HL-60/S4 treated with phorbol 12-myristate 13-acetate at 8.2 ng/mL for 4 days and 3 days (cell line): ENCODE results near the gene PUS3.

ENCODE experiments used
- in situ Hi-C: fragments of 300-500 bp; cut with MboI; formaldehyde crosslinking; loops from 2 replicates; pipeline ENCODE4 v1.15.0; 2022; ENCODE audit warnings: low sequenced_read_pairs

The PUS3 gene

DNA sequence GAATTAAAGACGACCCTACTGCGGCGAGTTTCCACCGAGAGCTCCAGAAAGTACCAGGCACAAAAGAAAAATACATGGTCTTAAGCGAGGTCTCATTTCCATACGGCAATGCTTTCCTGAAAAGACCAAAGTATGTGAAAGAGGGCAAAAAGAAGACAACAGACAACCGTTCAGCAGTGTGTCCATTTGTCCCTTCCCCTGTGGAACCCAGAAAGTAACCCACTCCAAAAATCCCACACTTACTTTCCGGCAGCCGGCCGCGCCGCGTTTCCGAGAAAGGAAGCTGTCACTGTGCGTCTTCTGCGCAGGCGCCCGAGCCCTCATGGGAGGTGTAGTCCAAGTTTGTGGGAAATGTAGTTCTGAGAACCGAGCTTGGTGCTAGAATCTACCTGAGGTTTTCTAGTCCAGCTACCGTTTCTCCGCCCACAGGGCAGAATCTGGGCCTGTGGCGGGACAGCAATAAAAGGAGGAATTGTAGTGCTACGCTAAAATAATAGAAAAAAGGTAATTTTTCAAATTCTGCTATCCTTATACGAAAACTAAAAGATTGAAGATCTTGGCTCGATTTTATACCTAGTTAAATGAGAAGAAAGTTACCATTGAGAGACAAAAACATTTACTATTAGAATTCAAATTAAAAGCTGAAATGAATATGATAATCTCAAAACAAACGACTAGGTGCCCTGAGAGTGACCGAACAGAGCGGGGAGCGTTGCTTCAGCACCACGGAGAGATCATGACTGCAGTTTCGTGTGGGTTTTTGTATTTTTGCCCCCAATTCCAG lies at the start of gene PUS3:
Gene PUS3 (minus strand): TSS at position 280 of the 784 bp plus-strand sequence. CDS start 6,922 bp downstream, outside the sequence.
- in situ Hi-C loops, result loop anchor here (25.0 kb wide), 1 partner anchor 284 kb away; no protein-coding TSS in a partner anchor

DNA sequence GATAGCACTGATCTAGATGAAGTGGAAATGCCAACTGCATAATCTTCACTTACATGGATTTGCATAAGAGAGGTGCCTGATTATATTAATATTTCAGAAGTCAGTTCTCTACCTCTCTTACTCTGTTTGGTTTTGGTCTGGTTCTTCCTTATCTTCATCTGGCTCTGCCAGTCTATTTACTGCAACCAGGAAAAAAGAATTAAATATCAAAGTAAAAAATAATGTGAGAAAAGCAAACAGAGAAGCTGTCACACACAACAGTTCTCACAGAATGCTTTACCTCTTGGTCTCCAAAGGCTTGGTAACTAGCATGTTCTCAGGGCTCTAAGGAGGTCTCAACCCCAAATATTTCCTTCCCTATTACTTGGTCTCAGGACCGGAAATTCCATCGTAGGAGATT lies 49.6 kb upstream of the PUS3 start:
- in situ Hi-C loops, result no loop called here

DNA sequence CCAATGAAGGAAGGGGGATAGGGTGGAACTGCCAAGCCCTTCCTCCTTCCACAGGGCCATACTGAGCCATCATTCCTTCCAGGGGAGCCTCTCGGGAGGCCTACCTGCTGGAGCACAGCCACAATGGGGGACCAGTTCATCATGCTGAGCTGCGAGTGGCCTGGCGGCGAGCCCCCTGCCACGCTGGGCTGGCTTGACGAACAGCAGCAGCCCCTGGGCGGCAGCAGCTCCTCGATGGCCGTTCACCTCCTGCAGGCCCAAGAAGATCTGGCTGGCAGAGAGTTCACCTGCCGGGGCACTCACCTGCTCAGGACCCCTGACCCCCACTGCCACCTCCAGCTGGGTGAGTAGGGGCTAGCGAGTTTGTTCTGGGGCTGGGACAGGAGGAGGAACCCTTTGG lies 48.7 kb upstream of the PUS3 start:
- in situ Hi-C loops, result no loop called here

GRCh38 chr11:125950696-125951651 lies 48.0 kb upstream of the PUS3 start:
- in situ Hi-C loops, result no loop called here

DNA sequence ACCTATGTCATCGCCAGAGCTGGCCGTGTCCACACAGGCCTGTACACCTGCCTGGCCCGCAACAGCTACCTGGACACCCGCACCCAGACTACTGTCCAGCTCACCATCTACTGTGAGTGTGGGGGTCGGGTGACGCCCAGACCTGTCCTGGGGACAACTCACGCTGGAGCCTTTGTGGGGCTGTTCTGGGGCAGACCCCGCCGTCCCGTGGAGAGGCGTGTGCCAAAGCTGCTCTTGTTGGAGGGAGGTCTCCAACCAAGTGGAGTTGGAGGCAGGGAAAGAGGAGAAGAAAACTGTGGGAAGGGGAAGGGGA lies 47.1 kb upstream of the PUS3 start:
- in situ Hi-C loops, result no loop called here

DNA sequence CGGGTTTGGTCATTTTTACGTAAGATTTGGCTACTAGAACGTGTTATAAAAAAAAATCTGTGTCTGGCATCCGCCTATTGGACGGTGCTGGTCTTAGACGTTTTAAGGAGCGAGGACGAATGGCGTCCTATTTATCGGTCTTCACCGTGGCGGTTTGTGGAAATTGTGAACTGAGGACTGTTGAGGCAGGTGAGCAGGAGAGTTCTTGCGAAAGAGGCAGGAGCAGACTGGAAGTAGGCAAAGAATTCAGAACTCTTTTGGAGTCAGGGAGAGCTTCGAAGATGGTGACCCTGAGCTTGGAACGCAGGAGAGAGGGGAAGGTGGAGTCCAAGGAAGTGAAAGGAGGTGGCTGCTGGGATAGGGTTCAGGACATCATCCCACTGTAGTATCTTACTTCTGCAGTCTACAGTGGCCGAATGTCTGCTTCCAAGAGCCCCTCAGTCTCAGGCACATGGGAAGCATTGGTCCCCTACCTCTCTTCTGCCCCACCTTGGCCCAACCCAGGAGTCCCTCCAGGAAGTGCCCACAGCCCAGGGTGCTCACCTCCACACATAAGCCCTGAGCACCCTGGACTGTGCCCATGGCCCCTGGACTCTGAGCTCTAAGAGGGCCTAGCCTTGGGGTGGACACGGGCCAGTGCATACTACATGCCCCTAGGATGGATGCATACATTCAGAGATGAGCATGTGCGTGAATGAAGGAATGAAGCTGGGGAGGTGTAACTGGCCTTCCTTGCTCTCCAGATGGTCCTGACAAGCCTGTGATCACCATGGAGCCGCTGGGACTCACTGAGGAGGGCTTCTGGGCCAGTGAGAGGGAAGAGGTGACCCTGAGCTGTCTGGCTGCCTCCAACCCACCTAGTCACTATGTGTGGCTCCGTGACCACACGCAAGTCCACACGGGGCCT lies 46.5 kb upstream of the PUS3 start:
- in situ Hi-C loops, result no loop called here

DNA sequence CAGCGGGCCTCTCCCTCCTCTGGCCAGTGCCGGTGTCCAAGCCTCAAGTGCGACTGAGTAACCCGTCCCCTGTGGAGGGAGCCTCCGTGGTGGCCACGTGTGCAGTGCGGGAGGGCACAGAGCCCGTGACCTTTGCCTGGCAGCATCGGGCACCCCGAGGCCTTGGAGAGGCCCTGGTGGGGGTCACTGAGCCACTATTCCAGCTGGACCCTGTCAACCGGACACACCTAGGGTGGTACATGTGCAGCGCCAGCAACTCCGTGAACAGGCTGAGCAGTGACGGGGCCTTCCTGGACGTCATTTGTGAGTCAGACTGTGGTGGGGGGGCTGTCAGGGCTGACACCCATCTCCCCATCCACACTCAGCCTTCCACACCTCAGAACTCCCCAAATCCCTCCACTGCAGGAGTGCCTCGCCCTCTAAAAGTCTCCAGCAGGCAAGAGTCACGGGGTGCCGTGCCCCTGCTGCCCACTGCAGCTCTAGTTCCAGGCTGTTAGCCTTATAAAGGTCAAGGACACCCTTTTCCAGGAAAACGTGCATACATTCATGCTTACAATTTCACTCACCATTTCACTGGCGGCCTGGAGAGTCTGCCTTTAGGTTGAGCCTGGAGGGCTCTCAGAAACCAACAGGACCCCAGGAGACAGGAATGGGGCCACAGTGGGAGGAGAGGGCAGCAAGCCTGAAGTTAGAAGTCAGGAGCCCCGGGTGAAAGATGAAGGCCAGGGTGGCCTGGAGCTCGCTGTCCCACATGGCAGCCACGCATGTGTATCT lies 45.5 kb upstream of the PUS3 start:
- in situ Hi-C loops, result no loop called here

GRCh38 chr11:125947419-125948277 lies 44.6 kb upstream of the PUS3 start:
- in situ Hi-C loops, result no loop called here

- in situ Hi-C loops, result no loop called here
Measured at GRCh38 chr11:125946712-125947418, 43.9 kb upstream of the PUS3 start.

DNA sequence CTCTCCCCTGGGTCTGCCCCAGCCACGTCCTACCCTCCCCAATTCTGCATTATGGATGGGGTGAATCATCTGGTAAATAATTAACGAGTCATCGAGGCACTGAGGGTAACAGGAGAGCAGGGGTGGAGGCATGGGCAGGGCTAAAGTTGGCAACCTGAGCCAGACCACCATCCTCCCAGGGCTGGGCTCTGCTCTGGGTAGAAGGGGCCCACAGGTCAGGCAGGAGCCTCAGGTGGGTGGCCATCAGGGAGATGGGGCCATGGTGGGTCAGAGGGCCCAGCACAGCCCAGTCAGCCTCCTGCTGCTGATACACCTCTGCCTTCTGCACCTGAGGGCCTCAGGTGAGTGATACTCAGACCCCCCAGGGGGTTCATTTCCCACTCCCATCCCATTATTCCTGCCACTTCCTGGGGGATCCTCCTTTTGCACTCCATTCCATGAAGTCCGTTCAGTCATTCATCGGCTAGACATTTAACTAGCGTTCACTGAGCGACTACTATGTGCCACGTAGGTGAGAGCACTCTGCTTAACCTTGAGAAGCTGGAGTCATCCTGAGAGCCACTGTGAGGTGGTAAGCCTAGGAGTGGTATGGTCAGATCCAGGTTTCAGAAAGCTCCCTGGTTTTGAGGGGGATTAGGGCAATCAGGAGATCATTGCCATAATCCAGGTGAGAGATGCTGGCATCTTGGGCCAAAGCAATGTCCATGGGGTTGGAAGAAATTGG lies 43.0 kb upstream of the PUS3 start, which contains the start of gene VSIG10L2:
Gene VSIG10L2 (plus strand): TSS at position 248 of the 724 bp plus-strand sequence. CDS start 12 bp downstream, at position 260.
- in situ Hi-C loops, result no loop called here

DNA sequence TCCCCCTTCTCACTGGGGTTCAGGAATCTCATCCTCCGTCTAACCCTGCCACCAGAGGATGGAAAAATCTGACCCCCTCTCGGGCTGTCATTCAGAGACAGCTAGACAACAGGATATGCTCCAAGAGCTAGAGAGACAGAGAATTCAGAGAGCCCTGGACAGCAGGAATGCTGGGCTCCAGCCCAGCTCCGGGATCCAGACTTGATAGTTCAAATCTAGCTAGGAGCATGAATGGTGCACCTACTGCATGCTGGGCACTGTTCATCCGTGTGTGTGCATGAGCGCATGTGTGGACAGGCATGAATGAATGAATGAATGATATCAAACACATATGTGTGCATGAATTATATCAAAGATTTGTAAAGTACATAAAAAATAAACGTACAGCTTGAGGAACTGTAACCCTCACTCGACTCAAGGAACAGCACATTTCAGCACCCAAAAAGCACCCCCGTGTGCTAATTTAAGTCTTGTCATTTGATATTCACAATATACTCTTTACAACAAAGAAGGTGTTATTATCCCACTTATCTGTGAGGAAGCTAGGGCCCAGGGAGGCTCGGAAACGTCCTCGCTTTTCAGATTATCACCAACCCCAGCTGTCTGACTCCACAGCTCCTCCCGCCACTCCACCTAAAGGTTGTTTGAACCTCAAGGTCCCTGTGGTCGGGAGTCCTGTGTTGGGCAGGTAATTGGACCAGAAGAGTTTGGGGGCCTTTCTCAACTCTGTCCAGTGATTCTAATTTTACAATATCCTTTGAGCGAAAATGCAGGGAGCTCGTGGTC lies 42.2 kb upstream of the PUS3 start:
- in situ Hi-C loops, result no loop called here

DNA sequence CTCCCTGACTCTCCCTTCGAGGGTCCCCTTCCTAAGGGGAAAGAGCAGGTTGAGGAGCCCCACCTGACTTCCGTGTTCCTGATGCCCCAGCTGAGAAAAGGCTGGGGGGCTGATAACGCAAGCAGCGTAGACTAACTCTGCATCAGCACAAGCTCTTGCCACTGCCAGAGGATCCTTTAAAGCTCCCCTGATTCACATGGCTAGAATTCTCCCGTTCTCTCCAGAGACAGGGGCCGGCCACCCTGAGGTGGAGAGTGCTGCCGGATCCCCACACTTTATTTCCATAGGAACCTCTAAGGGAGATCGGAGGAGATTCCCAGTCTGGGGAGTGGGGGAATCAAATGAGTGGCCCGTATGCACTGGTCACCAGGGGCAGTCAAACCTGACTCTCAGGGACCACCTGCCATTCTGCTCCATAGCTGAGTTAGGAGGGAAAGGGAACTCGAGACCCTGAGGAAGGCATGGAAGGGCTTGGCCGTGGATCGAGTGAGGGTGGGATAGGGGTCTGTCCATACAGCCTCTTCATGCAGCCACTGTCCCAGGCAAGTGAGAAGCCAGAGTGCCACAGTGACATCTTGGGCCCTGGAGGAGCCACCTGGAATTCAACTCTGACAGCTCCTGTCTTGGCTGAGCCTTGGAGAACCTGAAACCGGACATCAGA lies 41.5 kb upstream of the PUS3 start:
- in situ Hi-C loops, result no loop called here

GRCh38 chr11:125943661-125944349 lies 40.8 kb upstream of the PUS3 start:
- in situ Hi-C loops, result no loop called here

DNA sequence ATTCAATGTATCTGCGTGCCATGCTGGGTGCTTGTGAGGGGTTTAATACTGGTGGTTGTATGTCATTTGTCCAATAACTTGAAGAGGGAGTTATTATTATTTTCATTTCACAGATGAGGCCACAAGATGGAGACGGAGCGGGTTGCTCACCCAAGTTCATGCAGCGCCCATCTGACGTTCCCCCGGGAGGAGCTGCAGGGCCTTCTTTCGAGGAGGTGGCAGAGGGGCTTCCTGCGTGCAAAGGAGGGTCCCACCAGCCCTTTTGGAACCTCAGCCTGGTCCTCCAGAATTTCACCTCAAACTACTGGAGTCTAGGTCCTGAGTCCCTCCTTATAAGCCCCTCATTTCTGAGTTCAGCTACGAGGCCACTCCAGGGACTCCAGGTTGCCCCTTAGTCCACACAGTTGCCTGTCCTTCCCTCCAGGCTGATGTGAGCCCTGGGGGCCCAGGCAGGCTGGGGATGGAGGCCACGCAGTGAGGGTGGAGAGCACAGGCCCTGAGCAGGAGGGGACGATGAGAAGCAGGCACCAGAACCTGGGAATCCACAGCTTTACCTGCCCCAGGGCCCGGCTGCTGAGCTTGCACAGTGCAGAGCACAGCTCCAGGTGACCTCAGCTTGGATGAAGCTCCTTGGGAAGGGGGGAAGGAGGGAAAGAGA lies 39.9 kb upstream of the PUS3 start:
- in situ Hi-C loops, result no loop called here
